ENCODE data around the gene IGFBP7. TPM values are rescaled to one million over a fixed set of nuclear protein-coding genes. Genes with fewer than 3 reads are reported as not detected.
A peak's percentile ranks its signal among the peaks of the same experiment; 100 is the strongest.

The IGFBP7 gene
- total and polyA plus RNA-seq, 2 donors (not counting 1 experiment from before 2014, with no cell fraction given), result 54.8 to 793 TPM

DNA sequence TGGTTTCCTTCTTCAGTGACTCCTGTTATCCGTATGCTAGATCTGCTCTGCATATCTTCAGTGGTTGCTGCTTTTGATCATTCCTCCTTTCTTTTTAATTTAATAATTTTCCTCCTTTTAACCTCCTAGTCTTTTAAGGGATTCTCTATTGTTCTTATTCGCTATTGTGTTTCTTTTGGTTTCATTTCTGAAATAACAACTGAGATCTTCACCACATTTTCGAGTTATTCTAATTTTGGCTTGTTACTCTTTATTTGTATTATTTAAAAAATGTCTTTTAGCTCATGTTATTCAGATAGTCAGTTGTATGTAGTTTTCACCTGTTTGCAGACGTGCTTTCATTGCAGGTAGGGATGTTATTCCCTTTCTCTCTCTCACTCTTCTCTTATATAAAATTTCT is 24.9 kb downstream of the IGFBP7 start:
- H3K4me2 ChIP-seq (ENCODE audit: extremely low read depth, insufficient read depth, low read length), result no peak overlapping the region
- H3K9ac ChIP-seq (ENCODE audit: insufficient read depth, low read length), result no peak overlapping the region
- H4K20me1 ChIP-seq (ENCODE audit: control insufficient read depth, extremely low read depth, insufficient read depth, low read length), result no peaks in the 10 kb centered on the region
- no peak overlapping the region for H3K4me3 ChIP-seq (replicated peaks in 1 of 4; ENCODE audit: control extremely low read depth in 1 of 4, insufficient read depth in 1 of 4, low read depth in 3 of 4, low read length in 4 of 4)
- H3K27ac ChIP-seq (ENCODE audit: insufficient read depth, low read length), result no peak overlapping the region
- DNase-seq (ENCODE audit: low read depth in 2 of 2), result no peak
- H3K79me2 ChIP-seq (ENCODE audit: control insufficient read depth, insufficient read depth, low read length), result no peaks in the 10 kb centered on the region
- no peaks in the 10 kb centered on the region for H3K9me3 ChIP-seq (ENCODE audit: control insufficient read depth, insufficient read depth, low read depth, low read length)
- no peak overlapping the region for H2AFZ ChIP-seq (ENCODE audit: low read length)
- no peaks in the 10 kb centered on the region for H3K27me3 ChIP-seq (ENCODE audit: control insufficient read depth, insufficient read depth, low read length)
- H3K4me1 ChIP-seq (ENCODE audit: control insufficient read depth, extremely low read depth, insufficient read depth, low read length), result peaks cover 9% of the 10 kb centered on the region
- H3K36me3 ChIP-seq (ENCODE audit: control insufficient read depth, insufficient read depth, low read length), result peaks cover 2% of the 10 kb centered on the region
- TF ChIP-seq CTCF (conservative IDR thresholded peaks at IDR 0.05 in 1 of 2, IDR thresholded peaks at IDR 0.05 in 1 of 2; ENCODE audit: low read depth in 1 of 2, low read length in 2 of 2), result no peak
- TF ChIP-seq EZH2 (IDR thresholded peaks at IDR 0.05; ENCODE audit: low read length, missing control alignments), result no peak

DNA sequence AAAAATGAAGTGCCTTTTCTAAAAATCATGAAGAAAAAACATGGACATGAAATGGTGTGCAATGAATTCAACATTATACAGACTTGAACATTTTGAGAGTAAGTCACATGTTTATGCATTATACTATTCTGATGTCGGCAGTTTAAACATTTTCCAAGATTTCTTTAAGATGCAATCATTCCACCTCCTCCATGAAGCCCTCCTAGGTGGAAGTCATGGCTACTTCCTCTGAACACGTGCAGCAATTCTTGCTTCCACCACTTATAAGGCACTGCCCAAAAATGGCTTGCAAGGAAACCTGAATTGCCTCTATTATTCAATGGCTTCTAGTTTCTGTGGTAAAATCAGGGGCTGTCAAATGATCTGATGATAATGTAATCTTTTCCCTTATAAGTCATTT is 25.8 kb downstream of the IGFBP7 start:
- Histone ChIP-seq H3K27me3 (ENCODE audit: control insufficient read depth, insufficient read depth, low read length) (no peaks in the 10 kb centered on the region), H2AFZ (ENCODE audit: low read length) (no peak overlapping the region), H3K36me3 (ENCODE audit: control insufficient read depth, insufficient read depth, low read length) (peaks cover 2% of the 10 kb centered on the region), H3K4me3 (replicated peaks in 1 of 4; ENCODE audit: control extremely low read depth in 1 of 4, insufficient read depth in 1 of 4, low read depth in 3 of 4, low read length in 4 of 4) (no peak overlapping the region), H3K9me3 (ENCODE audit: control insufficient read depth, insufficient read depth, low read depth, low read length) (no peaks in the 10 kb centered on the region), H3K27ac (ENCODE audit: insufficient read depth, low read length) (no peak overlapping the region), H3K9ac (ENCODE audit: insufficient read depth, low read length) (no peak overlapping the region), H3K4me2 (ENCODE audit: extremely low read depth, insufficient read depth, low read length) (no peak overlapping the region), H3K4me1 (ENCODE audit: control insufficient read depth, extremely low read depth, insufficient read depth, low read length) (peaks cover 9% of the 10 kb centered on the region), H3K79me2 (ENCODE audit: control insufficient read depth, insufficient read depth, low read length) (no peaks in the 10 kb centered on the region), H4K20me1 (ENCODE audit: control insufficient read depth, extremely low read depth, insufficient read depth, low read length) (no peaks in the 10 kb centered on the region)
- TF ChIP-seq EZH2 (IDR thresholded peaks at IDR 0.05; ENCODE audit: low read length, missing control alignments) (no peak), CTCF (conservative IDR thresholded peaks at IDR 0.05 in 1 of 2, IDR thresholded peaks at IDR 0.05 in 1 of 2; ENCODE audit: low read depth in 1 of 2, low read length in 2 of 2) (no peak)
- no peak for DNase-seq (ENCODE audit: low read depth in 2 of 2)

DNA sequence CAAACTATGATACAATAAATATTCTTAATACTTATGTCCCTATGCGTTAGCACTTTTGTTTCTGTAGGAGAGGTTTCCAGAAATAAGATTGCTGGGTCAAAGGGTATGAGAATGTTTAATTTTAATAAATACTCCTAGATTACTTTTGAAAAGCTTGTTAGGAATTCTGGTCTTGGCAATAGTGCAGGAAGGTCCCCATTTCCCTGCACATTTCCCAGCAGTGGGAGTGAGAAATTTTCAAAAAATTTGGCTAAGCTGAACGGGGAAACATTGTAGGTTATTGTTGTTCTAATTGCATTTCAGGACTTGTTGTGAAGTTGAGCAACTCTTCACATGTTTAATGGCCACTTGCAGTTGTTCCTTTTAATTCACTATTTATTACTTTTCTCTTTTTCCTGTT is 27.1 kb downstream of the IGFBP7 start:
- TF ChIP-seq CTCF (conservative IDR thresholded peaks at IDR 0.05 in 1 of 2, IDR thresholded peaks at IDR 0.05 in 1 of 2; ENCODE audit: low read depth in 1 of 2, low read length in 2 of 2) (no peak), EZH2 (IDR thresholded peaks at IDR 0.05; ENCODE audit: low read length, missing control alignments) (no peak)
- DNase-seq (ENCODE audit: low read depth in 2 of 2), result peak; percentile 40 to 65
- no peak overlapping the region for H3K27ac ChIP-seq (ENCODE audit: insufficient read depth, low read length)

More for the DNA sequence above, 27.1 kb downstream of the IGFBP7 start:
- no peaks in the 10 kb centered on the region for H3K36me3 ChIP-seq (ENCODE audit: control insufficient read depth, insufficient read depth, low read length)
- no peaks in the 10 kb centered on the region for H4K20me1 ChIP-seq (ENCODE audit: control insufficient read depth, extremely low read depth, insufficient read depth, low read length)
- no peak overlapping the region for H3K9ac ChIP-seq (ENCODE audit: insufficient read depth, low read length)
- no peak overlapping the region for H3K4me2 ChIP-seq (ENCODE audit: extremely low read depth, insufficient read depth, low read length)
- H3K4me1 ChIP-seq (ENCODE audit: control insufficient read depth, extremely low read depth, insufficient read depth, low read length), result peaks cover 12% of the 10 kb centered on the region
- no peak overlapping the region for H2AFZ ChIP-seq (ENCODE audit: low read length)
- H3K4me3 ChIP-seq (replicated peaks in 1 of 4; ENCODE audit: control extremely low read depth in 1 of 4, insufficient read depth in 1 of 4, low read depth in 3 of 4, low read length in 4 of 4), result no peak overlapping the region
- H3K79me2 ChIP-seq (ENCODE audit: control insufficient read depth, insufficient read depth, low read length), result no peaks in the 10 kb centered on the region
- no peaks in the 10 kb centered on the region for H3K9me3 ChIP-seq (ENCODE audit: control insufficient read depth, insufficient read depth, low read depth, low read length)
- H3K27me3 ChIP-seq (ENCODE audit: control insufficient read depth, insufficient read depth, low read length), result no peaks in the 10 kb centered on the region
